Heart left ventricle (tissue), 13 donors: ENCODE data around the gene SOX11.

ENCODE experiments used
- POLR2A ChIP-seq, 2 donors: fragments of 450-650 bp; IDR thresholded peaks; one replicate each; pipeline ENCODE4 v1.6.1; 2017; ENCODE audit warnings: antibody characterized with exemption in 2 of 2, mild to moderate bottlenecking in 2 of 2, moderate library complexity in 2 of 2
- TF ChIP-seq, protein P1 (sequence below), 12 donors: fragments of 200-600 bp; sonication (generic) in 4 of 12; IDR thresholded peaks; one replicate each; pipeline versions ENCODE4 v1.5.0 to v1.8.0; 2018 to 2022; ENCODE audit warnings: antibody characterized with exemption in 12 of 12, mild to moderate bottlenecking in 5 of 12
- donor health status: ischemic (EF 13 %, LVEDD 7.1; RV severe dilation, severe dysfunction).
- donor health status: DM: no; HTN: yes; CAD: no.
- donor health status: DM: no; HTN: no; CAD: no.
- donor health status: ischemic (EF 25% LVEDD 6.9; RV normal size, moderate dysfunction).
- donor health status: ischemic (EF 25% LVEDD 5.7; RV mildly dilated, moderate dysfunction).
- donor health status: ischemic (EF 35%, LVEDD 5.7; RV mildly dilated, moderate dysfunction).
- donor health status: nonischemic (EF 11% LVEDD 7.7; RV severe dilation, severe dysfunction).
- donor health status: DM: yes; HTN: yes; CAD: no.
- donor health status: PGD.
- donor health status: ischemic (EF 29% LVEDD 5.4; RV normal size, mild dysfunction).
- donor health status: nonischemic (EF 23%, LVEDD 6.1; RV moderate dilation, normal function).

DNA sequence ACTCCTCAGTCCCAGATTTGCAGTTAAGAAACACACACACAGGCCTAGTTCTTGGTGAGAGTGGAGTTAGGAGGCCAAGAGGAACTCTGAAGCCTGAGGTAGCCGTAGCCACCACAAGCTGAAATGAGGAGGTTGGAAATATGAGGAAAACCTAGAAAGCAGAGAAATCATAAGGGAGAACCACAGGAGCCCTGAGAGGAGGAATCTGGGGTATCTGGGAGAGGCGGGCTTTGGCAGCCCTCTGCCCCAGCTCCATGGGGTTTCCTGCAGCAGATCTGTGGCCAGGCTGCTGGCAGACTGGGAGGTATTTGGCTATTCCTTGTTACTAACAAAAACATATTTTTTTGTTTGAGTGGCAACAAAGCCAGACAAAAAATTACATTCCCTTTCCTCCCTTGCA, 11.0 kb downstream of the SOX11 start:
- TF ChIP-seq, protein P1, sequence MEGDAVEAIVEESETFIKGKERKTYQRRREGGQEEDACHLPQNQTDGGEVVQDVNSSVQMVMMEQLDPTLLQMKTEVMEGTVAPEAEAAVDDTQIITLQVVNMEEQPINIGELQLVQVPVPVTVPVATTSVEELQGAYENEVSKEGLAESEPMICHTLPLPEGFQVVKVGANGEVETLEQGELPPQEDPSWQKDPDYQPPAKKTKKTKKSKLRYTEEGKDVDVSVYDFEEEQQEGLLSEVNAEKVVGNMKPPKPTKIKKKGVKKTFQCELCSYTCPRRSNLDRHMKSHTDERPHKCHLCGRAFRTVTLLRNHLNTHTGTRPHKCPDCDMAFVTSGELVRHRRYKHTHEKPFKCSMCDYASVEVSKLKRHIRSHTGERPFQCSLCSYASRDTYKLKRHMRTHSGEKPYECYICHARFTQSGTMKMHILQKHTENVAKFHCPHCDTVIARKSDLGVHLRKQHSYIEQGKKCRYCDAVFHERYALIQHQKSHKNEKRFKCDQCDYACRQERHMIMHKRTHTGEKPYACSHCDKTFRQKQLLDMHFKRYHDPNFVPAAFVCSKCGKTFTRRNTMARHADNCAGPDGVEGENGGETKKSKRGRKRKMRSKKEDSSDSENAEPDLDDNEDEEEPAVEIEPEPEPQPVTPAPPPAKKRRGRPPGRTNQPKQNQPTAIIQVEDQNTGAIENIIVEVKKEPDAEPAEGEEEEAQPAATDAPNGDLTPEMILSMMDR (IDR thresholded peaks at IDR 0.05) = no peak
- no peak for TF ChIP-seq POLR2A (IDR thresholded peaks at IDR 0.05)
